HG03280 (cell line): ENCODE data around the gene DGCR8.

Experiments used
- ATAC-seq: cut with Tn5 transposase; IDR thresholded peaks from one replicate; pipeline ENCODE4 v1.9.1; 2021; ENCODE audit warnings: mild to moderate bottlenecking, moderate library complexity; ENCODE audit not compliant: unreplicated experiment

Gene DGCR8

DNA sequence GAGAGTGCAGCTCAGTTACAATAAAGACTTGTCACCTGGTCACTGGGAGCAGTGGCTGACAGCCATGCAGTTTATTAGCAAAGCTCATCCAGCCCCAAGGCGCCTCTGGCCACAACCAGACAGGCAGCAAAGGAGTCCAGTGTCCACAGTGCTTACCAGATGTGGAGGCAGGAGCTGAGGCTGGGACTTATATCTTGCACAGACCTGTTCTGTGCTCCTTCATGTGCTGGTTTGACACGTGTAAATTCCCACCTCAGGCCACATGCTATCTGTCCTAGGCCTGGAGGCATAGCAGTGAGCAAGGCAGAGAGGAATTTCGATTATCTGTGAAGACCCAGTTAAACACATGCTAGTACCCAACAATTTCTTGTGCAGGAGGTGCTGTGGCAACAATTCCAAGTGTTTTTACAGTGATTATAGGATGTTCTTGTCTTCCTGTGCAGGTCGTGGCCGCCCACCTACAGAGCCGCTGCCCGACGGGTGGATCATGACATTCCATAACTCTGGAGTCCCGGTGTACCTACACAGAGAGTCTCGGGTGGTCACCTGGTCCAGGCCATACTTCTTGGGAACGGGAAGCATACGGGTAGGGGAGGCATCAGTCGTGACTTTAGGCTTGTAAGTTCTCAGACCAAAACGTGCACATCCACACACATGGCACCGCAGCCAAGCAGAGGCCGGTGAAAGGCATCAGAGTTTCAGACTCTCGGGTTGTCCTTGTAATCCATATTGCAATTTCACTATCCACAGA is 9.4 kb downstream of the DGCR8 start:
- ATAC-seq = no peak

DNA sequence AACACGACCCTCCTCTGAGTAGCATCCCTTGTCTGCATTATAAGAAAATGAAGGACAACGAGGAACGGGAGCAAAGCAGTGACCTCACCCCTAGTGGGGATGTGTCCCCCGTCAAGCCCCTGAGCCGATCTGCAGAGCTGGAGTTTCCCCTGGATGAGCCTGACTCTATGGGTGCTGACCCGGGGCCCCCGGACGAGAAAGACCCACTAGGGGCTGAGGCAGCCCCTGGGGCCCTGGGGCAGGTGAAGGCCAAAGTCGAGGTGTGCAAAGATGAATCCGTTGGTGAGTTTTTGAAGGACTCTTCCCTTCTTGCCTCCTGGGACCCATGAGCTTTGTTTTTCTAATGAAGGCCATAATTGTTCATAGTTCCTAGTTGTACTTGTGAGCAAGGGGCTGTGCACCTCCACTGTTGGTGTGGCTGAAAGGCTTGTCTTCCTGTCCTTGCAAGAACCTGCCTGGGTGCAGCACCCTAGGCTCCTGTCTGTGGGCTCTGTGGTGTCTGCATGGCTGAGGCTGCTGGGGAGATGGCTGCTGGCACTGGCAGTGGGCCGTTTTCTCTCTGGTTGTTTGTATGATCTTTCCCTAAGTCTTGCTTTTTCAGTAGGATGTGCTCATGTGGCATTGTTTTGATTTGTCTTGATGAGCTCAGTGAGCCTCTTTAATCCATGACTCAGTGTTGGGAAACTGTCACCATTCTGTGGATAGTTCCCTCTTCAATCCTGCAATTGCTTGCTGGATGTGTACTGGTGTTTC is 10.1 kb downstream of the DGCR8 start:
- ATAC-seq = no peak

DNA sequence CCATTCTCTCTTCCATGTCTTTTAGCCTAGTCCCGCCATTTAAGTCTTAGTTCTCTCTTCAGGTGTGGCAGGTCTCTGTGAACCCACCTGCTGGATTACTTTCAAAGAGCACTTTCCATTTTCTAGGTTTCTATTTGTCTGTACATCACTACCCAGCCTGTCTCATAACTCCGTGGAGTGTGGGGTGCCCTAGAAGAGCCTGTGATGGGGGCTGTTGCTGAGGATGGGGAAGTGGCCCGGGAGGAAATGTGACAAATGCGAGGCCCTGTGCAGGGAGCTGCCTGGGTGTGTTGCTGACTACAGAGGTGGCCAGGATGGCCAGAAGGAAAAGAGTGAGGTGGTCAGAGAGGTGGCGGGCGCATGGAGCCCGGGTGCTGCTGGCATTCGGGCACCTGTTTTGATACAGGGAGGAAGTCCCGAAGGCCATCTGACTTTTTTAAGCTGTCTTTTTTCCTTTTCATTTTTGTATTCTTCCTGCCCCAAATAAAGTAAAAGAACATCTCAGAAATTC is 10.7 kb downstream of the DGCR8 start:
- no peak for ATAC-seq

DNA sequence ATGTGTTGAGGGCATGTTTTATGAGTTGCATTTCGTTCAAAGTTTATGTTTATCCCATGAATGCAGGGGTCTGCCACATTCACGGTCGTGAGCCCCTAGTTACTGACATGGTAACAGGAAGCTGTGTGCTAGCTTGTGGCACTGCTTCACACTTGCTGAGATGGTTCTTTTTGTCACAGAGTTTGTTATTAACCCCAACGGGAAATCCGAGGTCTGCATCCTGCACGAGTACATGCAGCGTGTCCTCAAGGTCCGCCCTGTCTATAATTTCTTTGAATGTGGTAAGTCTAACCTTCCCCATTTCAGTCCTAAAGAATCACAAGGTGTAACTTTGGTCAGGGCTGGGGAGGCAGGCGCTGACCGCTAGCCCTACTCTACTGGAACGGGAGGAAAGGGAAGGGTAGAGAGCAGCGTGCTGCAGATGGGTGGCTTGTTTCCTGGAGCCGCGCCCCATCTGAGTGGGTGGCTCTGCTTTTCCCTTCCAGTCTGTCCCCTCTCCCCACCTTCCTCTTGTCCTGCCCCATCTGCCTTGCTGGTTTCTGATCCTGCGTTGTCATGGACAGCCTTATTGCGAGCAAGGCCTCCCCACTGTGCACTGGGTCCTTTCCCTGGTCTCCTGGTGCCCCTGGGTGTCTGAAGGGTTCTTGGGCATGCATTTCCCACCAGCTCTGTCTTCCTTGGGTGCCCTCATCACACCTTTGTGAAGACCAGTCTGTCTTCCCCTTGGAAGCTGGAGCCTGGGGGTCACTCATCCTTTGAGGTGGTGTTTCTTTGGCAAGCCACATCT is 11.8 kb downstream of the DGCR8 start:
- ATAC-seq = no peak

DNA sequence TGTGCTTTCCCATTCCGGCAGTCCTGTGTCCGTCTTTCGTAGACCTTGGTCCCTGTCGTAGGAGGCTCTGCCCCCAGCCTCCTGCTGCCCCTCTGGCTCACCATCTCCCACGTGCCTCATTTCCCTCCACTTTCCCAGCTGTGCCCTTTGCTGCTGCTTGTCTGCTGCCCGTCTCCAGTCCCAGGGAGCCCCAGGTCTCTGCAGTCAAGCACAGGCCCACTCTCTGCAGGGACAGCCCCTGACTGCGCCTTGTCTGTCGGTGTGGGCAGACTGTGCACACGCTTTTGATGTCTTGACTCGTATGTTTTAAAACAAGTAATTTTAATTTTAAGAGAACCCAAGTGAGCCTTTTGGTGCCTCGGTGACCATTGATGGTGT is 12.4 kb downstream of the DGCR8 start:
- no peak for ATAC-seq

DNA sequence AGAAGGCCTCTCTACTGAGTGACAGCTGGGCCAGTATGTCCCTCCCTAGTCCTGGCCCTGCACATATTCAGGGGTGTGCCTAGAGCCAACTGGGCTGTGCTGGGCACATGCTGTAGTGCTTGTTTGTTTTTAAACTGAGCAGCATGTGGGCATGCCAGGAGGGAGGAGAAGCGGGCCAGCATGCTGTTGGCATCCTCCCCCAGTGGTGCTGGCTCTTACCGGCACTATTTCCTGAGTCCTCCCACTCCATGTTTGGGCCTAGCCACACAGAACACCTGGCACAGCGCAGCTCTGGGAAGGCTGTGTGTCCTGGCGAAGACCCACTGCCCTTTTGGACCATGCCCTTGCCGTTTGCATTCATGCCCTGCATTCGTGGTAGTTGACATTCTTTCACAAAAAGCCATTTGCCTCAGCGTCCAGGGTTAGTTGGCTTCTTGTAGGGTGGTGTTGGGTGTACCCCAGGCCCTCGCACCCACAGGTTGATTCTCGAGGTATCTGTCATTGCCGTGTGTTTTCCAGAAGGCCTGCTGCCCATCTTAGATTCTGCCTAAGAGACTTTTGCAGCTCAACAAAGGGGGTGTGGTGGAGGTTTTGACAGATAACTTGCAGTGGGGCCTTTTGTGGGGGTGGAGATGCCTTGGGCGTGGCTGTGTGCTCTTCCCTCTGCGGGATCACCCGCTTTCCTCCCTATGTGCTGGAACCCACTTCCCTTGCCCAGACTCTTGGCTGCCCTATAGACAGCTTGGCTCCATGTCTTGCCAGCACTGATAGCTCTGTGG is 13.6 kb downstream of the DGCR8 start:
- no peak for ATAC-seq

DNA sequence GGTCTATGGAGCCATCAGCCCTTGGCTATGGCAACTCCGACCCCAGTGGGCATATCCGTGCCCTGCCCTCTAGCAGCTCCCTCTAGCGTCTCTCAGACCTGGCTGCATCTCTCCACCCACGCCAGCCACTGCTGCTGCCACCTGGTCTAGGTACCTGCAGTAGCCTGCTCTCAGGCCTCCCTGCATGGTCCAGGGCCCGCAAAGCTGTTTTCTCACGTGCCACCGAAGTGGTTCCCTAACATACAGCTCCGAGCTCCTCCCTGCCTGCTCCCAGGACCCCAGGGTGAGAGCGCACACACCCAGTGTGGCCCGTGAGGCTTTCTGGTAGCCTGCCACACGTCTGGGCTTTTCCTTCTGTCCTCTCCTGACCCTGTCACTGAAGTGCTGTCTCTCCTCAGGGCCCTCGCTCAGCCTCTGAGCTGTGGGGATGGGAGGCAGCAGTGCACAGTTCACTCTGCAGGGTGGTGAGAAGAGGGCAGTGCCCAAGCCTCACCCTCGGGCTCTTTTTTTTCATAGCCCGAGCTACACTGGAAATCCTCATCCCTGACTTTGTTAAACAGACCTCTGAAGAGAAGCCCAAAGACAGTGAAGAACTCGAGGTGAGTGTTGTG is 14.3 kb downstream of the DGCR8 start:
- ATAC-seq = no peak

DNA sequence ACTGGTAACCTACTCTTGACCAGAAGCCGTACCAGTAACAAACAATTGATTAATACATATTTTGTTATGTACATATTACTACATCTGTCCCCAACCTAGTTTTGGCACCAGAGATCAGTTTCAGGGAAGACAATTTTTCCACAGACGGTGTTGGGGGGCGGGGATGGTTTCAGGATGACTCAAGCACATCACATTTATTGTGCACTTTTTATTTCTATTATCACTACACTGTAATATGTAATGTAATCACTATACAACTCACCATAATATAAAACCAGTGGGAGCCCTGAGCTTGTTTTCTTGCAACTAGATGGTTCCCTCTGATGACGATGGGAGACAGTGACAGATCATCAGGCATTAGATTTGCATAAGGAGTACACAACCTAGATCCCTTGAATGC is 15.5 kb downstream of the DGCR8 start:
- no peak for ATAC-seq

DNA sequence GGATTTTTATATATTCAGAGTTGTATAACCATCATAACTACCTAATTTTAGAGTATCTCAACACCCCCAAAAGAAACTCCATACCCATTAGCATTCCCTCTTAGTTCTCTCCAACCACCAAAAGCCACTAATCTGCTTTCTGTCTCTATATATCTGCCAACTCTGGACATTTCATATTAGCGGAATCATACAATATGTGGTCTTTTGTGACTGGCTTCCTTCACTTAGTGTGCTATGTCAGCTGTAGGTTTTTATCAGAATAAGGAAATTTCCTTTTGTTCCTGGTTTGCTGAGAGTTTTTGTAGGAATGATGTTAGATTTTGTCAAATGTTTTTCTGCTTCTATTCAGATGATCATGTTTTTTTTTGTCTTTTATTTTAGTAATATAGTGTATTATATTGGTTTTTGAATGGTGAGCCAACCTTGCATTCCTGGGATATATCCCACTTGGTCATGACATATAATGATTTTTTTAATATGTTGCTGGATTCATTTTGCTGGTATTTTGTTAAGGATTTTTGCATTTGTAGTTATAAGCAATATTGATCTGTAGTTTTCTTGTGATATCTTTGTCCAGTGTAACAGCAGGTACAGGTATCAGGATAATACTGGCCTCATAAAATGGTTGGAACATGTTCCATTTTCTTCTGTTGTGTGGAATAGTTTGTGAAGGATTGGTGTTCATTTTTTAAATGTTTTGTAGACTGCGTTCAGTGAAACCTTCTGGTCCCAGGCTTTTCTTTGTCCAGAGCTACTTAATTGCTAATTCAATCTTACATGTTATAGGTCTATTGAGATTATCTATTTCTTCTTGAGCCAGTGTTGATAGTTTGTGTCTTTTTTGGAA is 16.8 kb downstream of the DGCR8 start:
- ATAC-seq = no peak

DNA sequence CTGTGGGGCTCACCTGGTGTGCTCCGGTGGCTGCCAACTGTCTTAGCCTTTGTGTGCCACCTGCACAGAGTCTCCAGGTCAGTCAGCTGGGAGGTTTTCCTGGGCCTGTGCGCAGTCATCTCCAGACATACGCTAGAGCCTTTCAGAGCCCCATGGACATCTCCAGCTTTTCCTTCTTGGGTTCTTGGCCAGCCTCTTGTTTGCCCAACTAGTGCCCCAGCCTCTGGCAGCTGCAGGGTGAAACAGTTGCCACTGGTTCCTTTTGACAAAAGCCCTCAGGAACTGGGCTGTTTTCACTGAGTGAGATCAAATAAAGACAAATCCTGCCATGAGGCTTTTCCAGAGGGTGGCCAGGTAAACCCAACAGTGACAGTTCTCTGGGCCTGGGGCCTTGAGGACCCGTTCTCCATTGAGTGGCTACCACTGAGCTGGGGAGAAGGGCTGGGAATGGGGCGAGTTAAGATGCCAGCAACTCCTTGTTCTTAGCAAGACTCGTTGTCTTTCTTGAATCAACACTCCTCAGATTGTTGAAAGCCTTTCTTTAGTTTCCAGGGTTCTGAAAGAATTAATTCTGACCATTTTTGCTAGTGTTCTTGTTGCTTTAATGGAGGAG is 19.2 kb downstream of the DGCR8 start:
- no peak for ATAC-seq

DNA sequence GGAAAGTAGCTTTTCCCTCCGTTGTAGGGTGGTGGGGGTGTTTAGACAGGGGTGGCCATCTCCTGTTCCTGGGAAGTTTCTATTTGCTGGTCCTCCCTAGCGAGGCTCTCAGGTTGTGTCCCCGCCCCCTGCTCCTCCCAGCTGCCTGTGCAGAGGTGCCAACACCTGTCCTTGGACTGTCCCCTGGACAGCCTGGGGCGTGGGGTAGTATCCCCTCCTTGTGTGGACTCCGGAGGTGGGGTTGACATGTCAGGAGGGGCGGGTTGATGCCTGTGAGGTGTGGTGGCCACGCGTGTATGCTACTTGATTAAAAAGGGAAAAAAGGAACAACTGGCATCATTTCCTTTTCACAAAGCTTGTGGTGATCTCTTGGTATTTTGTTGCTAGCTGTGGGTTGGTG is 21.6 kb downstream of the DGCR8 start:
- no peak for ATAC-seq

DNA sequence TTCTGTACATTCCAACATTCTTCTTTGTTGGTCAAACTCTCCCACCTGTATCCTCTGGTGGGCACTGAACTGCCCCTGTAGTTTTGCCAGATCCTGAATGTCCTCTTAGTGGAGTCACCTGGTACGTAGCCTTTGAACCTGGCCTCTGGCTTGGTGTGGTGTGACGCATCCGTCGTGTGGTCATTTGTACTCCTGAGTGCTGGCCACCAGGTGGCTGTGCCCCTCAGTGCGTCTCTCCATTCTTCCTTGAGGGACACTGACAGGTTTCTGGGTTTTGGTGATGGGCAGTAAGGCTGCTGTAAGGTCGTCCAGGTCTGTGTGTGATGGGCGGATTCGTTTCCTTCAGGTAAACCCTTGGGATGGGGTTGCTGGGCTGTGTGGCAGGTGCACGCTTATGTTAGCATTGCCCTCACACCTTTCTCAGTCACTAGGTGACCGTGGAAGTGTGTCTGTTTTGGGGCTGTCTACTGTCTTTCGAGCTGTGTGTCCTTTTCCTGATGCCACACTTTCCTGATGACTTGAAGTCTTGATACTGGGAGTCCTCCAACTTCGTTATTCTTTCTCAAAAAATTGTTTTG is 22.3 kb downstream of the DGCR8 start:
- no peak for ATAC-seq

DNA sequence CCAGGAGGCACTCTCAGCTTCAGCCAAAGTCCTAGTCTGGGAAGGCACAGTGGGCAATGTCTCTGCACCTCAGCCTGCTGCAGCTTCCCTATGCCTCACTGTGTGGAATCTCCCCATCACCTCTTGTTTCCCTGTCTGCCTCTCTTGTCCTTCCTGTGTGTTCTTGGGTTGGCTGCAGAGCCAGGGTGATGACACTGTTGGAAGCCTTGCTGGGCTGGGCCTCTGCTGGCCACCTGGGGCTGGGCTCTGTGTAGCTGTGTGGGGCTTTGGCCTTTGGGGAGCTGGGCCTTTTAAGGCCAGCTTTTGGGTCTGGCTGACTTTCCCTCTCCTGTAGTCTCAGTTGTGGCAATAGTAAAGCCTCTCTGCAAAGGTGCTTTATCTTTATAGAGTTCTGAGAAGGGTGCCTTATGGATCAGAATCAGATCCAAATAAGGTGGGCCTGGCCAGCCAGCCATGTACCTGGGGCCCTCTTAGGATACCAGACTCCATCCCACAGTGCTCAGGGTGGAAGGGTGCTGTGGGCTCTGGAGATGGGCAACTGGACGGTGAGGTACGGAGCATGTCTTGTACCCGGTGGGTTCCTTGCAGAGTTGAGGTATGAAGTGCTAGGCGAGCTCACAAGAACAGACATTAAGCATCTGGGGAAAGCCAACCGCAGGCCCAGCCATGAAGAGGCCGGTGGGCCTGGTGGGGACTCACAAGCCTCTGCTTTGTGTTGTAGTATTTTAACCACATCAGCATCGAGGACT is 25.6 kb downstream of the DGCR8 start:
- ATAC-seq = no peak

DNA sequence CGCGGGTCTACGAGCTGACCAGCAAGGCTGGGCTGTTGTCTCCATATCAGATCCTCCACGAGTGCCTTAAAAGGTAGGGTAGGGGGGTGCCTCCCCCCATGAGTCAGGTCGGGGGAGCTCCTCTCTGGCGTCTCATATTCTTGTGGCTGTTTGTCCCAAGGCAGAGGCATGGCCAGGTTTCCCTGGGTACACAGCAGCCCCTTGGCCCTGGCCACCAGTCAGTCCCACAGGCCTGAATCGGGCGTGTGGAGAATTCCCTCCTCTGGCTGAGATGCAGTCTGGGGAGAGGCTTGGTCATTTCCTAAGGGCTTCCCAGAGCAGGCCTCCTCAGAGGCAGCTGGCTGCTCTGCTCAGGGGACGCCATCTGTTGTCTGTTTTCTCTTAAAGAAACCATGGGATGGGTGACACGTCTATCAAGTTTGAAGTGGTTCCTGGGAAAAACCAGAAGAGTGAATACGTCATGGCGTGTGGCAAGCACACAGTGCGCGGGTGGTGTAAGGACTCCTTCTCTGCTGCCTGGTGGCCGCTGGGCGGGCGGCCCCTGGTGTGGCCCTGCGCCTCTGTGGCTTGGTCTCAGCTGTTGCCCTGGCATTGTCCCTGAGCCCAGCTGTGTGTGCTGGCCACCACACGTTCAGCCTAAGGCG is 26.3 kb downstream of the DGCR8 start:
- ATAC-seq = no peak

DNA sequence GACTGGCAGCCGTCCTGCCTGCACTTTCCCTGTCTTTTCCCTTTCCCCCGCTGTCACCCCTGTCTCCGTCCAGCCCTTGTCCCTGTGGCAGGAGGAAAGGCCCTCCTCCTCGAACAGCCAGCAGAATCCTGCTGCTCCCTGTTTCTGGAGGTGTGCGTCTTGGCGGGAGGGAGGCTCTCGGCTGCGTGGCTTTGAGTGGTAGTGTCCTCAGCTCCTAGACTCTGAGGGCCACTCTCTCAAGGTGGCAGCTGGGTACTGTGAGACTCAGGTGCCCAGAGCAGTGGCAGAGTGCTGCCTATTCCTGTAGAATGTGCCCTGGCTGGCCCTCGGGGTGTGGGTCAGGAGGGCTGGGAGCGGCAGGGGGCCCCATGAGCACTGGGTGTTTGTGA is 26.8 kb downstream of the DGCR8 start:
- no peak for ATAC-seq

DNA sequence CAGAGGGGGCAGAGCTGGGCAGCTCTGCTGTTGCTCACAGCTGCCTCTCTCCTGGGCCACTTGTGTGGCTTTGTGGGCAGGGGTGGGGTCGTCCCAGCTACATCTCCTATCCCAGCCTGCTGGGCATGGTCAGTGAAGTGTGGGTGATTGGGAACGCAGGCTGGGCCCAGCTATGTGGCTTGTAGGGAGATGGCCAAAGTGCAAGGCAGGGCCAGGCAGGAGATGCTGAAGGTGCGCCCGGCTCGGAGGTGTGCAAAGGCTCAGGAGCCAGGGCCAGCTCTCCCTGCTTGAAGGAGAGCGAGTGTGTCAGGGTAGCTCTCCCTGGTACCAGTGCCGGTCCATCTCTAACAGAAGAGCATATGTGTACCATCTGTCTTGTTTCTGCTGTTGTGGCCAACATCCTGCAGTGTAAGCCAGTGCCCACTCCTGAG is 27.4 kb downstream of the DGCR8 start:
- ATAC-seq = no peak

DNA sequence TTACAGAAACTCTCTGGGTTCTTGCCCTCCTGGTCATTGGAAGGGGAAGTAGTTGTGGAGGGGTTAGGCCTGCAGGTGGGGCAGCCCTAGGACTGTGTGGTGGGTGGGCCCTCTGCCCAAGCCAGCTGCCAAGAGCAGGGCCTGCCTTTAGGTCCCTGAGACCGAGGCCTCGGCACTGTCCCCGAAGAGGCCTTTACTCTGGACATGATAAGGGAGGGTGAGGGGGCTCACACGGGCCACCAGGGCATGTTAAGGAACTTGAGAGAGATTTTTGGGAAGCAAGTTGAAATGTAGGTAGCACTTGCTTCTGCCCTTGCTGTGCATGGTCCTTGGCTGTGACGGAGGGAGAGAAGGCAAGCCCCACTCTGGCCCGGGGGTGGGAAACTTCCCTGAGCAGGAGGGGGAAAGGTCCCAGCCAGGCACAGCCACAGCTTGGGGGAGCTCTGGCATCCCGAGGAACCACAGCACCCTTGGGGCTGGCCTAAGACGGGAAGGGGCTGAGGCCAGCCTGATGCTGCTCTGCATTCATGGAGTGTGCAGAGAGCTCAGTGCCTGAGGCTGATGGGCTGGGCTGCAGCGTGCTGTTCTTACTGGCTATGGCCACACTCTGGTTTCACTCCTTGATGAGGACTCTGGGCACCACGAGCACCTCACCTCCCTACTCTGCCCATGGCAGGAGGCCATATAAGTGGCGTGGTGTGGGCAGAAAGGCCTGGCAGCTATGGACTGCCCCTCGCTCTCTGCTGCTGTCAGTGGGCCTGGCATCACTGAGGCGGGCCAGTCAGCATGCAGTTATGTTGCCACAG is 28.1 kb downstream of the DGCR8 start:
- ATAC-seq = no peak
